Smooth muscle cell (in vitro differentiated cells): ENCODE results near the gene MINDY3. TPM values are rescaled to one million over a fixed set of nuclear protein-coding genes. Genes with fewer than 3 reads are reported as not detected.

ENCODE experiments used
- DNase-seq: peaks from one replicate; lab custom pipeline; 2025; ENCODE audit not compliant: unreplicated experiment; lab: John Stamatoyannopoulos, UW
- H2AFZ ChIP-seq: fragments of 200-600 bp; sonication (generic); 2 replicates; pipeline ENCODE4 v1.6.0; 2016; ENCODE audit warnings: antibody characterized with exemption, low read depth, mild to moderate bottlenecking
- H3F3A ChIP-seq: fragments of 200-600 bp; sonication (generic); 2 replicates; pipeline ENCODE4 v1.6.0; 2017; ENCODE audit warnings: antibody characterized with exemption, low read depth
- H3K27ac ChIP-seq: fragments of 200-600 bp; sonication (generic); 2 replicates; pipeline ENCODE4 v1.5.1; 2016; ENCODE audit warnings: low read depth, mild to moderate bottlenecking
- H3K27me3 ChIP-seq: fragments of 200-600 bp; sonication (generic); 2 replicates; pipeline ENCODE4 v1.6.1; 2016; ENCODE audit warnings: low read depth, mild to moderate bottlenecking
- H3K36me3 ChIP-seq: fragments of 200-600 bp; sonication (generic); 2 replicates; pipeline ENCODE4 v1.5.1; 2016; ENCODE audit warnings: low read depth
- H3K4me1 ChIP-seq: fragments of 200-600 bp; sonication (generic); 2 replicates; pipeline ENCODE4 v1.5.1; 2016; ENCODE audit warnings: low read depth
- H3K4me2 ChIP-seq: fragments of 200-600 bp; sonication (generic); 2 replicates; pipeline ENCODE4 v1.6.0; 2016; ENCODE audit warnings: mild to moderate bottlenecking
- H3K4me3 ChIP-seq: fragments of 200-600 bp; sonication (generic); 2 replicates; pipeline ENCODE4 v1.5.1; 2016; ENCODE audit warnings: mild to moderate bottlenecking
- H3K79me2 ChIP-seq: fragments of 200-600 bp; sonication (generic); 2 replicates; pipeline ENCODE4 v1.6.0; 2016; ENCODE audit warnings: low read depth, mild to moderate bottlenecking
- H3K9ac ChIP-seq: fragments of 200-600 bp; sonication (generic); 2 replicates; pipeline ENCODE4 v1.6.0; 2016; ENCODE audit warnings: low read depth
- H3K9me3 ChIP-seq: fragments of 200-600 bp; sonication (generic); replicated peaks from 2 replicates; pipeline ENCODE4 v1.5.1; 2016; ENCODE audit warnings: low read depth
- H4K20me1 ChIP-seq: fragments of 200-600 bp; sonication (generic); 2 replicates; pipeline ENCODE4 v1.6.0; 2016; ENCODE audit warnings: low read depth
- WGBS: methylation state at CpG from one replicate; pipeline ENCODE4 v1.1.7; 2016; ENCODE audit warnings: low lambda C conversion rate; 5-methylcytosine and 5-hydroxymethylcytosine counted together
- polyA plus RNA-seq: library from polyadenylated mRNA; unstranded; fragments of >200 nt; fragmentation: Nextera tagmentation; extraction: Ambion mirVana; gene quantifications from 2 replicates; pipeline ENCODE4 v1.2.1, GENCODE V29; 2016
- total RNA-seq: library from RNA; depleted of rRNA; stranded (reverse); fragments of >200 nt; gene quantifications from 2 replicates; pipeline ENCODE4 v1.2.3, GENCODE V29; 2014
- TF ChIP-seq, protein P1 (sequence below): fragments of 200-600 bp; sonication (generic); IDR thresholded peaks from 2 replicates; pipeline ENCODE4 v1.5.1; 2017; ENCODE audit warnings: borderline replicate concordance, mild to moderate bottlenecking, antibody characterized with exemption; ENCODE audit not compliant: insufficient read depth, poor library complexity, severe bottlenecking

MINDY3 gene
- total and polyA plus RNA-seq, 2 experiments from 2014 or later, result 16.9 to 32.2 TPM

DNA sequence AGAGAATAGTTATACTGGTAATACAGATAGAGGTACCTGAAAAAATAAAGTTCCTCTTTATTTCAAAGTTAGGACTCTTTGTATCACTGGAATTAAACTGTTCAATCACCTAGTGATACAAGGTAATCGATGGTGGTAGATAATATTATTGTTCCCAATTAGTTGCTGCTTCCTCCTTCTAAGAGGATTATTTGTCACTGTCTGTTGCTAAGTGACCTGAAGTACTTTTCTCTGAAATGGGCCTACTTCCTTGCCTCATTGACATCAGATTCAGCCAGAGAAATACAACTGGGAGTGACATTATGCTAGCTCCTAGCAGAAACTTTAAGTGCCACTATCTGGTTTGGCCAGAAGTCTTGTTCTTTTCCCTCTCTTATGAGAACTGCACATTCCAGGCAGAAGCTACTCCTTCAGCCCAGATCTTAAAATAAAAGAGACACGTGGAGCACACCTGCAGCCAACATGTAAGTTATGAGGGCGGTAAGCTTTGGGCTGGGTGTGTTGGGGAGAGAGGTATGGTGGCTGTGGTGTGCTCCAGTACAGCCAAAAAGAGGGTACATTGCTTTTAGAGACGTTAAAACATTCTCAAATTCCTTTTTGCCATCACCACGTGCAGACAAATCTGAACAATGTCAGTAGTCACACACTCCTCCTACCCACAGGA, 54.8 kb downstream of the MINDY3 start:
- Histone ChIP-seq H3K36me3 (peaks cover 6% of the 10 kb centered on the region), H3K9me3 (no peaks in the 10 kb centered on the region), H3K27me3 (no peaks in the 10 kb centered on the region), H3K27ac (no peak overlapping the region), H3K4me1 (peaks cover 6% of the 10 kb centered on the region), H3K9ac (no peak overlapping the region), H3K79me2 (no peaks in the 10 kb centered on the region), H3K4me2 (no peak overlapping the region), H3F3A (no peaks in the 10 kb centered on the region), H3K4me3 (no peak overlapping the region), H2AFZ (no peak overlapping the region), H4K20me1 (peaks cover 3% of the 10 kb centered on the region)
- WGBS, result 83% methylated on average over 5 of the region's 5 CpGs
- TF ChIP-seq, protein P1, sequence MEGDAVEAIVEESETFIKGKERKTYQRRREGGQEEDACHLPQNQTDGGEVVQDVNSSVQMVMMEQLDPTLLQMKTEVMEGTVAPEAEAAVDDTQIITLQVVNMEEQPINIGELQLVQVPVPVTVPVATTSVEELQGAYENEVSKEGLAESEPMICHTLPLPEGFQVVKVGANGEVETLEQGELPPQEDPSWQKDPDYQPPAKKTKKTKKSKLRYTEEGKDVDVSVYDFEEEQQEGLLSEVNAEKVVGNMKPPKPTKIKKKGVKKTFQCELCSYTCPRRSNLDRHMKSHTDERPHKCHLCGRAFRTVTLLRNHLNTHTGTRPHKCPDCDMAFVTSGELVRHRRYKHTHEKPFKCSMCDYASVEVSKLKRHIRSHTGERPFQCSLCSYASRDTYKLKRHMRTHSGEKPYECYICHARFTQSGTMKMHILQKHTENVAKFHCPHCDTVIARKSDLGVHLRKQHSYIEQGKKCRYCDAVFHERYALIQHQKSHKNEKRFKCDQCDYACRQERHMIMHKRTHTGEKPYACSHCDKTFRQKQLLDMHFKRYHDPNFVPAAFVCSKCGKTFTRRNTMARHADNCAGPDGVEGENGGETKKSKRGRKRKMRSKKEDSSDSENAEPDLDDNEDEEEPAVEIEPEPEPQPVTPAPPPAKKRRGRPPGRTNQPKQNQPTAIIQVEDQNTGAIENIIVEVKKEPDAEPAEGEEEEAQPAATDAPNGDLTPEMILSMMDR, result no peak
- DNase-seq, result no peak

DNA sequence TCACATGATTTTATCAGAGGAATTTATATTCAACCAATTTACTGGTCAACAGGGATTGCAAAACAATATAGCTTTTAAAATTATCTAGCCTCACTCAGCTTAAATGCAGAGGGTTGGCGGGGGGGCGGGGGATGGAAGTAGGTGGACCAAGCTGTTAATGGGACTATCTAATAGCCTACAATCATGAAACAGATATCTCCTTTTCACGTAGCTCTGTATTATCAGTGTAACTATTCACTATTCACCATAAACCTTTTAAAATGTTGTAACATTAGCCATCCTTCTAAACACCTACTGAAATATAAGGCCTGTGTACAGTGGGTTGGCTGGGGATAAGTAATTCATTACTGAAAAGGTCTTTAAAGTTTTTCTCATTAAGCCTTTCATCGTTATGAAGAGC, 56.2 kb downstream of the MINDY3 start:
- peaks cover 3% of the 10 kb centered on the region for H4K20me1 ChIP-seq
- no peaks in the 10 kb centered on the region for H3K79me2 ChIP-seq
- no peak overlapping the region for H3K4me2 ChIP-seq
- no peaks in the 10 kb centered on the region for H3F3A ChIP-seq
- H3K27ac ChIP-seq, result no peak overlapping the region
- H3K9ac ChIP-seq, result no peak overlapping the region
- H3K9me3 ChIP-seq, result no peaks in the 10 kb centered on the region
- DNase-seq, result no peak
- peaks cover 9% of the 10 kb centered on the region for H3K36me3 ChIP-seq
- 86% methylated on average over 4 of the region's 4 CpGs for WGBS
- no peak overlapping the region for H2AFZ ChIP-seq
- no peaks in the 10 kb centered on the region for H3K27me3 ChIP-seq
- no peaks in the 10 kb centered on the region for H3K4me1 ChIP-seq
- H3K4me3 ChIP-seq, result no peak overlapping the region
- TF ChIP-seq, protein P1, result no peak

DNA sequence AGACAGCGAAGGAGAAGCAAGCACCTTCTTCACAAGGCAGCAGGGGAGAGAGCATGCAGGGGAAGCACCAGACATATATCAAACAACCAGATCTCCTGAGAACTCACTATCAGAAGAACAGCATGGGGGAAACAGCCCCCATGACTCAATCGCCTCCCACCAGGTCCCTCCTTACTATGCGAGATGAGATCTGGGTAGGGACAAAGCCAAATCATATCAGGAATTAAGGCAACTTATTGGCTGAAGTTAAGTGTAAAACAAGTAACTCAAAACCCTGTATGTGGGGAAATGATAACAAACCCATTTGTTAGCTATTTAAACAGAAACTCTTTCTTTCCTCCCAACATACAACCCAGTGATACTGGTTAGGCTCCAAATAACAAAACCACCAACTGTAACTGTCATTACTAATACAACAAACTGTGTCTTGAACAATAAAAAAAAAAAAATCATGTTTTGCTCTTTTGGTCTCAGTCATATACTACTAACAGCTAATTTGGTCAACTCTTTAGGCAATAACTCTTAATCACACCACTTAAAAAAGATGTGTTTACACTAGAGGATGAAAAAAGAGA, 57.8 kb downstream of the MINDY3 start:
- no peaks in the 10 kb centered on the region for H3F3A ChIP-seq
- H3K4me2 ChIP-seq, result no peak overlapping the region
- peaks cover 9% of the 10 kb centered on the region for H3K36me3 ChIP-seq
- TF ChIP-seq, protein P1, result no peak
- no peaks in the 10 kb centered on the region for H3K9me3 ChIP-seq
- WGBS, result 60% methylated on average over 3 of the region's 3 CpGs
- no peaks in the 10 kb centered on the region for H4K20me1 ChIP-seq
- no peak overlapping the region for H3K9ac ChIP-seq
- H3K27ac ChIP-seq, result no peak overlapping the region
- H2AFZ ChIP-seq, result no peak overlapping the region
- no peak overlapping the region for H3K4me3 ChIP-seq
- H3K27me3 ChIP-seq, result no peaks in the 10 kb centered on the region
- no peaks in the 10 kb centered on the region for H3K79me2 ChIP-seq
- H3K4me1 ChIP-seq, result no peaks in the 10 kb centered on the region
- DNase-seq, result no peak

DNA sequence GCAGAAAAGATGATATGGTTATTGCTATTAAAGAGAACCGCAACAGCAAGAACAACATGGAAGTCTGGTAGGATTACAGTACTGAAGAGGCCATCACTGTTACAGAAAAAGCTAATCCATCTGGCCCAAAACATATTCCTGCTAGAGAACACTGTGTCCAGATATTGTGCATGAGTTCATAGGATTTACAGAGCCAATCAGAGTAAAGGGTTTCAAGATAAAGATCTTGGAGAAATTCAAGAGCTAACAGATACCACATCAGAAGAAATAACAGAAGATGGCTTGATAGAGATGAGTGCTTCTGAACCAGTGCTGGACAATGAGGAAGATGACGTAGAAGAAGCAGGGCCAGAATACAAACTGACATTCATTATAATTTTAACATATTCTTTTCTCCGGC, 58.7 kb downstream of the MINDY3 start:
- Histone ChIP-seq H2AFZ (no peak overlapping the region), H3F3A (no peaks in the 10 kb centered on the region), H3K4me2 (no peak overlapping the region), H3K79me2 (no peaks in the 10 kb centered on the region), H3K9ac (no peak overlapping the region), H3K9me3 (no peaks in the 10 kb centered on the region), H3K36me3 (peaks cover 9% of the 10 kb centered on the region), H3K4me1 (no peaks in the 10 kb centered on the region), H3K27me3 (no peaks in the 10 kb centered on the region), H4K20me1 (no peaks in the 10 kb centered on the region), H3K4me3 (no peak overlapping the region), H3K27ac (no peak overlapping the region)
- TF ChIP-seq, protein P1, result no peak
- 87% methylated on average over 3 of the region's 3 CpGs for WGBS
- no peak for DNase-seq
